Lung (tissue), 12 donors: ENCODE results near the gene TMEM11. TPM values are rescaled to one million over a fixed set of nuclear protein-coding genes. Genes with fewer than 3 reads are reported as not detected.
A peak's percentile ranks its signal among the peaks of the same experiment; 100 is the strongest.

Source experiments
- ATAC-seq: fragments of 200-7000 bp; cut with Tn5 transposase; one replicate; pipeline ENCODE4 v1.9.1; 2020; ENCODE audit warnings: moderate number of reproducible peaks; ENCODE audit not compliant: insufficient read depth, low FRiP score
- DNase-seq, 3 donors: peaks; one replicate each; pipeline ENCODE4 v3.0.0-alpha.2; 2013 to 2017
- H3K27ac ChIP-seq, 2 donors: one replicate each; pipeline ENCODE4 v1.5.1; 2013; ENCODE audit warnings: mild to moderate bottlenecking in 2 of 2, moderate library complexity in 2 of 2, control low read depth in 1 of 2, inconsistent platforms in 1 of 2, low read depth in 1 of 2, low read length in 1 of 2
- H3K27me3 ChIP-seq, 3 donors: one replicate each; pipeline ENCODE4 v1.5.1; 2013; ENCODE audit warnings: low read length in 2 of 3; ENCODE audit not compliant: control insufficient read depth in 3 of 3, insufficient read depth in 3 of 3
- H3K36me3 ChIP-seq, 4 donors: one replicate each; pipeline ENCODE4 v1.5.1; 2013; ENCODE audit warnings: low read length in 4 of 4, mild to moderate bottlenecking in 1 of 4, moderate library complexity in 1 of 4; ENCODE audit not compliant: control insufficient read depth in 4 of 4, insufficient read depth in 4 of 4
- H3K4me1 ChIP-seq, 5 donors: one replicate each; pipeline ENCODE4 v1.5.1; 2013; ENCODE audit warnings: low read length in 5 of 5, mild to moderate bottlenecking in 2 of 5, moderate library complexity in 1 of 5; ENCODE audit not compliant: control insufficient read depth in 5 of 5, insufficient read depth in 5 of 5
- H3K4me3 ChIP-seq: one replicate; pipeline ENCODE4 v1.5.1; 2013; ENCODE audit warnings: mild to moderate bottlenecking, control low read depth, moderate library complexity
- H3K9ac ChIP-seq, 2 donors: one replicate each; pipeline ENCODE4 v1.5.1; 2013; ENCODE audit warnings: low read length in 2 of 2, control low read depth in 1 of 2; ENCODE audit not compliant: insufficient read depth in 1 of 2
- H3K9me3 ChIP-seq, 4 donors: one replicate each; pipeline ENCODE4 v1.5.1; 2013; ENCODE audit warnings: low read length in 3 of 4, mild to moderate bottlenecking in 1 of 4, moderate library complexity in 1 of 4; ENCODE audit not compliant: control insufficient read depth in 4 of 4, insufficient read depth in 3 of 4
- WGBS, 2 donors: extraction: QIAGEN DNeasy Blood & Tissue Kit; methylation state at CpG; one replicate each; pipeline ENCODE4 v1.1.7; 2013; 5-methylcytosine and 5-hydroxymethylcytosine counted together
- polyA plus RNA-seq, 2 donors: library from polyadenylated mRNA; stranded (reverse); fragments of 200-250 nt; gene quantifications; one replicate each; pipeline ENCODE4 v1.2.1, GENCODE V29; 2013
- total RNA-seq, 2 donors: library from RNA; depleted of rRNA in 1 of 2; stranded (reverse); fragments of >200 nt in 1 of 2; gene quantifications; one replicate each; pipeline ENCODE4 v1.2.1, GENCODE V29; 2014 to 2021
- TF ChIP-seq, protein P1 (sequence below): IDR thresholded peaks from 2 replicates; pipeline ENCODE4 v1.5.1; 2012; ENCODE audit warnings: mild to moderate bottlenecking; ENCODE audit errors: control extremely low read depth, extremely low read depth
- donor health status: control.
- donor health status: control.
- donor health status: Bipolar disorder and iron deficiency.
- donor health status: healthy.
- donor health status: DM: yes; HTN: yes; CAD: no.

Gene TMEM11
- total and polyA plus RNA-seq, 4 donors, result 12.1 to 29.4 (median 27.1) TPM

DNA sequence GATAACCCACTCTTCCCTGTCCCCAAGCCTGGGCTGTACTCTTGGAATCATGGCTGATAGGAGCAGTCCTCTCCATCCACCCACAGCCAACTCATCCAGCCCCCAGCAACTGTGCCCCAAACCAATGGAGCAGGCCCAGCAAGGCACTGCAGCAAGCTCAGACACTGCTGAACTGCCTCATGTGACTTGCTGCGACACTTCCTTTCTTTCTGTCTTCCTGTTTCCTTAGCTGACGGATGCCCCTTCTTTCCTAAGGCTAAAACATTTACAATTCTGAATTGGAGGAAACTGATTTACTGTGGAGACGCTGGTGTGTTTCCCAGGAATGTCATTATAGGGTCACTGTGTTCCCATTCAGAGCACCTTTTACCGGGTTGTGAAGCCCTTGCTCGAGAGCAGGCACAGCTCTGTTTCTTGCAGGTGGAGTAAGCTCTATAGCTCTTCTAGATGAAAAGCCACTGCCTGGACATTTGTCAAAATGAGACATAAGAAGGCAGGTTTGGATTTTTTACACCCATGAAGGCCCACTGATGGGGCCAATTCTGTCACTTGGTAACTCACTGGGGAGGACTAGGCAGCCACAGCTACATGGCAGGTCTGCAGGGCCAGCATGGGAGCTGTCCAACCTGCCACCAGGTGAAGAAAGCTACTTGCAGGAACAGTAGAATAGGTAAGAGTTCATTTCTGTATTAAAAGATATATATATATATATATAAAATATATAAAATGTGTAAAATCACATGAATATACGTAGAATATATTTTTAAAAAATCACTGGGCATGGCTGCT is 27.4 kb downstream of the TMEM11 start:
- Histone ChIP-seq H3K36me3 (peaks cover 5 to 30% (median 26%) of the 10 kb centered on the region in 4 donors), H3K9ac (no peak overlapping the region), H3K4me1 (peaks cover 0 to 9% (median 4%) of the 10 kb centered on the region in 5 donors), H3K27me3 (no peaks in the 10 kb centered on the region), H3K4me3 (no peak overlapping the region), H3K9me3 (peaks cover 0 to 3% (median 0%) of the 10 kb centered on the region in 4 donors), H3K27ac (peak overlapping the region; percentile 36 to 69)
- ATAC-seq (no peak), DNase-seq (no peak)
- TF ChIP-seq, protein P1, sequence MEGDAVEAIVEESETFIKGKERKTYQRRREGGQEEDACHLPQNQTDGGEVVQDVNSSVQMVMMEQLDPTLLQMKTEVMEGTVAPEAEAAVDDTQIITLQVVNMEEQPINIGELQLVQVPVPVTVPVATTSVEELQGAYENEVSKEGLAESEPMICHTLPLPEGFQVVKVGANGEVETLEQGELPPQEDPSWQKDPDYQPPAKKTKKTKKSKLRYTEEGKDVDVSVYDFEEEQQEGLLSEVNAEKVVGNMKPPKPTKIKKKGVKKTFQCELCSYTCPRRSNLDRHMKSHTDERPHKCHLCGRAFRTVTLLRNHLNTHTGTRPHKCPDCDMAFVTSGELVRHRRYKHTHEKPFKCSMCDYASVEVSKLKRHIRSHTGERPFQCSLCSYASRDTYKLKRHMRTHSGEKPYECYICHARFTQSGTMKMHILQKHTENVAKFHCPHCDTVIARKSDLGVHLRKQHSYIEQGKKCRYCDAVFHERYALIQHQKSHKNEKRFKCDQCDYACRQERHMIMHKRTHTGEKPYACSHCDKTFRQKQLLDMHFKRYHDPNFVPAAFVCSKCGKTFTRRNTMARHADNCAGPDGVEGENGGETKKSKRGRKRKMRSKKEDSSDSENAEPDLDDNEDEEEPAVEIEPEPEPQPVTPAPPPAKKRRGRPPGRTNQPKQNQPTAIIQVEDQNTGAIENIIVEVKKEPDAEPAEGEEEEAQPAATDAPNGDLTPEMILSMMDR, result no peak
- 52 to 68% methylated on average over 6 of the region's 6 CpGs for WGBS, 2 donors

DNA sequence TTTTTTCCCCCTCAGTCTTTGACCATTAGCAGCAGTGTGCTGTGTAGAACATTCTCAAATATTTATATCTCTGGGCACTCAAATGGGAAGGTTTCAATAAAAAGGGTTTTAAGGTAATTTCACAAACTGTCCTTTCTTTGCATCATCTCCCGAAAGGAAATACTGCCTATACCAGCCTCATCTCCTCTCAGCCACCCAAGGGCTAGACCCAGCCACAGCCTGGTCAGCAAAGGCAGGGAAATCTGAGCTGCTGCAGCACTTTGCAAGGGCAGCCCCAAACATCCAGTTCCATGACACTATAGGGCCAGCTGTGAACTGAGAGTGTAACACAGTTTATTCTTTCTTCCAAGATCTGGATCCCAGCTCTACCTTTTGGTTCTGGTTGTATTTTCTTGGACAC is 28.9 kb downstream of the TMEM11 start:
- Histone ChIP-seq H3K9ac (no peak overlapping the region), H3K9me3 (peaks cover 0 to 3% (median 0%) of the 10 kb centered on the region in 4 donors), H3K27me3 (no peaks in the 10 kb centered on the region), H3K36me3 (peaks cover 5 to 30% (median 22%) of the 10 kb centered on the region in 4 donors), H3K27ac (no peak overlapping the region), H3K4me3 (no peak overlapping the region), H3K4me1 (peaks cover 0 to 9% (median 0%) of the 10 kb centered on the region in 5 donors)
- 49 to 96% methylated on average over 1 of the region's 1 CpG for WGBS, 2 donors
- no peak for ATAC-seq
- no peak for DNase-seq
- TF ChIP-seq, protein P1, result no peak

DNA sequence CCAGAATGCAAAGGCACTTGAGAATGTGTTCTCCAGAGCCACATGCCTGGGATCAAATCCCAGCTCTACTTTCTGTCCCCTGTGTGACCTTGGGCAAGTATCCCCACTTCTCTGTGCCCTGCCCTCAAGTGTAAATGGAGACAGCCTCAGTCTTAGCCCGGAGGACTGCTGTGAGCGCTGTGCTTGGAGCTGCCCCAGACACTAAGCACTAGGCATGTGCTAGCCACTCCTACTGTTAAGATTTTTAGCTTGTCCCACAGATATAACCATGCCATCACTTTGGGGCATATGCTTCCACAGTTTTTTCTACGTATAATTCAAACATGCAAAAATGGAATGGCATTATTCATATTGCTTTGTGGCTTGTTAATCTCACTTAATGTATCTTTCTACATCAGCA is 29.4 kb downstream of the TMEM11 start:
- peaks cover 0 to 3% (median 0%) of the 10 kb centered on the region in 4 donors for H3K9me3 ChIP-seq
- no peak overlapping the region for H3K9ac ChIP-seq
- no peak for ATAC-seq
- peaks cover 0 to 9% (median 0%) of the 10 kb centered on the region in 5 donors for H3K4me1 ChIP-seq
- no peak overlapping the region for H3K4me3 ChIP-seq
- H3K36me3 ChIP-seq, result peaks cover 5 to 28% (median 22%) of the 10 kb centered on the region in 4 donors
- TF ChIP-seq, protein P1, result no peak
- DNase-seq, result no peak
- H3K27me3 ChIP-seq, result no peaks in the 10 kb centered on the region
- WGBS, 2 donors, result 96 to 98% methylated on average over 3 of the region's 3 CpGs
- no peak overlapping the region for H3K27ac ChIP-seq
